ENCODE measurements around the gene PUS3.

- TF ChIP-seq YY1 (IDR thresholded peaks at IDR 0.05; ENCODE audit: insufficient read depth, insufficient read length) (no peak), SUZ12 (IDR thresholded peaks at IDR 0.05; ENCODE audit: extremely low read depth, insufficient read depth, insufficient read length) (no peak), ZNF274 (IDR thresholded peaks at IDR 0.05; ENCODE audit: low read depth, low read length) (no peak)
These were observed 46.5 kb upstream of the PUS3 start for GRCh38 chr11:125949271-125950177.

All from NT2/D1 (cell line).